Astrocyte (in vitro differentiated cells and primary cell): ENCODE measurements around the gene BRD7. TPM values are rescaled to one million over a fixed set of nuclear protein-coding genes. Genes with fewer than 3 reads are reported as not detected.

Experiments
- DNase-seq: peaks from one replicate; pipeline ENCODE4 v3.0.0-alpha.2; 2010; ENCODE audit warnings: low read depth
- FAIRE-seq: peaks from 2 replicates; lab custom pipeline; 2011; peaks lifted over from hg19 to GRCh38; lab: Jason Lieb, UNC
- H2AFZ ChIP-seq: 2 replicates; pipeline ENCODE4 v1.6.0; 2012; ENCODE audit warnings: low read depth, low read length, inconsistent platforms
- H3K27ac ChIP-seq: 2 replicates; pipeline ENCODE4 v1.5.1; 2011; ENCODE audit warnings: low read depth, low read length, inconsistent platforms
- H3K27me3 ChIP-seq: 2 replicates; pipeline ENCODE4 v1.6.0; 2011; ENCODE audit warnings: low read length, inconsistent platforms; ENCODE audit not compliant: insufficient read depth
- H3K36me3 ChIP-seq: 2 replicates; pipeline ENCODE4 v1.5.1; 2011; ENCODE audit warnings: low read length, inconsistent platforms; ENCODE audit not compliant: insufficient read depth
- H3K4me1 ChIP-seq: 2 replicates; pipeline ENCODE4 v1.5.1; 2011; ENCODE audit warnings: low read length, inconsistent platforms; ENCODE audit not compliant: insufficient read depth
- H3K4me2 ChIP-seq: 2 replicates; pipeline ENCODE4 v1.6.0; 2012; ENCODE audit warnings: low read length, inconsistent platforms
- H3K4me3 ChIP-seq: 2 replicates; pipeline ENCODE4 v1.5.1; 2011; ENCODE audit warnings: low read depth, mild to moderate bottlenecking, low read length, inconsistent platforms; ENCODE audit not compliant: insufficient read depth
- H3K79me2 ChIP-seq: 2 replicates; pipeline ENCODE4 v1.6.0; 2012; ENCODE audit warnings: mild to moderate bottlenecking, low read length, inconsistent platforms; ENCODE audit not compliant: insufficient read depth
- H3K9ac ChIP-seq: 2 replicates; pipeline ENCODE4 v1.6.0; 2012; ENCODE audit warnings: mild to moderate bottlenecking, low read length, inconsistent platforms
- H3K9me3 ChIP-seq: 2 replicates; pipeline ENCODE4 v1.5.1; 2012; ENCODE audit warnings: low read depth, mild to moderate bottlenecking, low read length, inconsistent platforms; ENCODE audit not compliant: insufficient read depth
- H4K20me1 ChIP-seq: 2 replicates; pipeline ENCODE4 v1.6.0; 2012; ENCODE audit warnings: low read length, inconsistent platforms; ENCODE audit not compliant: insufficient read depth
- H3K27ac Mint-ChIP-seq: one replicate; pipeline ENCODE4 v1.8.0; 2021; ENCODE audit warnings: mild to moderate bottlenecking, mixed read lengths; ENCODE audit not compliant: unreplicated experiment
- H3K27me3 Mint-ChIP-seq: one replicate; pipeline ENCODE4 v1.8.0; 2021; ENCODE audit warnings: low read depth, mixed read lengths; ENCODE audit not compliant: unreplicated experiment
- H3K36me3 Mint-ChIP-seq: one replicate; pipeline ENCODE4 v1.8.0; 2021; ENCODE audit warnings: low read depth, mixed read lengths; ENCODE audit not compliant: unreplicated experiment
- H3K4me1 Mint-ChIP-seq: one replicate; pipeline ENCODE4 v1.8.0; 2021; ENCODE audit warnings: low read depth, mixed read lengths; ENCODE audit not compliant: unreplicated experiment
- H3K4me3 Mint-ChIP-seq: one replicate; pipeline ENCODE4 v1.8.0; 2021; ENCODE audit warnings: mild to moderate bottlenecking, moderate library complexity, mixed read lengths; ENCODE audit not compliant: unreplicated experiment
- H3K9me3 Mint-ChIP-seq: one replicate; pipeline ENCODE4 v1.8.0; 2021; ENCODE audit warnings: mild to moderate bottlenecking, mixed read lengths; ENCODE audit not compliant: unreplicated experiment
- CTCF ChIP-seq: IDR thresholded peaks from 2 replicates; pipeline ENCODE4 v1.5.1; 2011; ENCODE audit warnings: low read depth, mild to moderate bottlenecking, inconsistent platforms, low read length, moderate library complexity; ENCODE audit not compliant: insufficient read depth
- EZH2 ChIP-seq: IDR thresholded peaks from 2 replicates; pipeline ENCODE4 v1.6.1; 2012; ENCODE audit warnings: mild to moderate bottlenecking, low read length, inconsistent platforms; ENCODE audit not compliant: insufficient read depth
- total RNA-seq: library from RNA; stranded (reverse); gene quantifications from 2 replicates; pipeline ENCODE4 v1.2.1, GENCODE V29; 2021

The BRD7 gene
- total RNA-seq, 1 donor from 2014 or later, result 58.5 TPM

GRCh38 chr16:50269769-50270509, 98.8 kb downstream of the BRD7 start:
- H3K9me3 ChIP-seq, result no peaks in the 10 kb centered on the region

GRCh38 chr16:50269061-50269705, 99.6 kb downstream of the BRD7 start:
- Mint-ChIP-seq H3K9me3 (no peaks in the 10 kb centered on the region), H3K4me1 (peaks cover 16% of the 10 kb centered on the region), H3K27me3 (no peaks in the 10 kb centered on the region), H3K36me3 (peaks cover 2% of the 10 kb centered on the region), H3K27ac (no peak overlapping the region), H3K4me3 (no peak overlapping the region)
- H4K20me1 ChIP-seq, result peaks cover 20% of the 10 kb centered on the region
- H3K9ac ChIP-seq, result no peak overlapping the region
- no peak overlapping the region for H3K27ac ChIP-seq
- H3K9me3 ChIP-seq, result no peaks in the 10 kb centered on the region
- FAIRE-seq (no peak), DNase-seq (no peak)
- no peaks in the 10 kb centered on the region for H3K27me3 ChIP-seq
- peaks cover 21% of the 10 kb centered on the region for H3K4me1 ChIP-seq
- no peak for TF ChIP-seq EZH2
- no peak for TF ChIP-seq CTCF
- no peak overlapping the region for H3K4me2 ChIP-seq
- H3K36me3 ChIP-seq, result no peaks in the 10 kb centered on the region
- peaks cover 27% of the 10 kb centered on the region for H3K79me2 ChIP-seq
- H3K4me3 ChIP-seq, result no peak overlapping the region
- H2AFZ ChIP-seq, result no peak overlapping the region

More at GRCh38 chr16:50269769-50270509, 98.8 kb downstream of the BRD7 start:
- H2AFZ ChIP-seq, result no peak overlapping the region
- no peaks in the 10 kb centered on the region for H3K9me3 Mint-ChIP-seq
- H4K20me1 ChIP-seq, result peaks cover 25% of the 10 kb centered on the region
- DNase-seq (no peak), FAIRE-seq (no peak)
- H3K4me1 Mint-ChIP-seq, result peaks cover 12% of the 10 kb centered on the region
- no peak overlapping the region for H3K4me3 Mint-ChIP-seq
- no peak overlapping the region for H3K4me3 ChIP-seq
- H3K27ac ChIP-seq, result no peak overlapping the region
- no peaks in the 10 kb centered on the region for H3K27me3 ChIP-seq
- peaks cover 21% of the 10 kb centered on the region for H3K4me1 ChIP-seq
- H3K36me3 ChIP-seq, result no peaks in the 10 kb centered on the region
- peaks cover 27% of the 10 kb centered on the region for H3K79me2 ChIP-seq
- TF ChIP-seq EZH2 (no peak), CTCF (no peak)
- H3K27me3 Mint-ChIP-seq, result no peaks in the 10 kb centered on the region
- no peak overlapping the region for H3K9ac ChIP-seq
- no peak overlapping the region for H3K4me2 ChIP-seq
- no peaks in the 10 kb centered on the region for H3K36me3 Mint-ChIP-seq
- H3K27ac Mint-ChIP-seq, result no peak overlapping the region

- peaks cover 27% of the 10 kb centered on the region for H3K79me2 ChIP-seq
- H3K9ac ChIP-seq, result no peak overlapping the region
- no peaks in the 10 kb centered on the region for H3K27me3 Mint-ChIP-seq
- H4K20me1 ChIP-seq, result peaks cover 13% of the 10 kb centered on the region
- H2AFZ ChIP-seq, result no peak overlapping the region
- no peak overlapping the region for H3K4me3 ChIP-seq
- peaks cover 21% of the 10 kb centered on the region for H3K4me1 ChIP-seq
- no peak for FAIRE-seq
- TF ChIP-seq EZH2 (no peak), CTCF (no peak)
- H3K27ac Mint-ChIP-seq, result no peak overlapping the region
- DNase-seq, result no peak
- no peak overlapping the region for H3K27ac ChIP-seq
- H3K4me2 ChIP-seq, result no peak overlapping the region
- H3K4me1 Mint-ChIP-seq, result peaks cover 21% of the 10 kb centered on the region
- no peaks in the 10 kb centered on the region for H3K9me3 Mint-ChIP-seq
- no peak overlapping the region for H3K4me3 Mint-ChIP-seq
- no peaks in the 10 kb centered on the region for H3K36me3 ChIP-seq
- H3K9me3 ChIP-seq, result no peaks in the 10 kb centered on the region
- no peaks in the 10 kb centered on the region for H3K27me3 ChIP-seq
- peaks cover 6% of the 10 kb centered on the region for H3K36me3 Mint-ChIP-seq
These were observed 100.4 kb downstream of the BRD7 start for GRCh38 chr16:50268352-50268751.
